ENCODE measurements around the gene KANK4. TPM values are rescaled to one million over a fixed set of nuclear protein-coding genes. Genes with fewer than 3 reads are reported as not detected.

Gene KANK4
- total RNA-seq, 1 experiment from 2014 or later = 0.80 TPM

DNA sequence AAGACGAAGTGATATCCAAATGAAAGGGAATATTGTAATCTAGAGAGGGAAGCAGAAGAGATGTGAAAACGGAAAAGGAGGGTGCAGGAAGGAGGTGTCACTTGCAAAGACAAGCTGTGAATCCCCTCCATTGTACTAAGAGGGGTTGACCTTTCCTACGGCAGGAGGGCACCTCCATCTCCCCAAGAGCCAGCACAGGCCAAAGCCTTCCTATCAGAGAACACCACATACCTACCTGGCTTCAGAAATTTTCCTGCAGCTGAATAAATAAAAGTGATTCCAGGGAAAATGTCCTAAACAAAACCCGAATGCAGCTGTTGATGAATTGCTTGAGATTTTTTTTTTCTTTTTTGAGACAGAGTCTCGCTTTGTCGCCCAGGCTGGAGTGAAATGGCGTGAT lies 14.3 kb downstream of the KANK4 start:
- Histone ChIP-seq H3K36me3 (replicated peaks; ENCODE audit: control insufficient read depth, insufficient read depth, low read length) (no peaks in the 10 kb centered on the region), H3K27me3 (ENCODE audit: control insufficient read depth, insufficient read depth, low read length) (peaks cover 10% of the 10 kb centered on the region), H3K4me3 (ENCODE audit: insufficient read depth, low read depth, low read length) (no peak overlapping the region)
- DNase-seq = no peak

GRCh38 chr1:62304515-62304914 lies 14.7 kb downstream of the KANK4 start:
- no peak overlapping the region for H3K4me3 ChIP-seq (ENCODE audit: insufficient read depth, low read depth, low read length)
- no peak for DNase-seq
- H3K36me3 ChIP-seq (replicated peaks; ENCODE audit: control insufficient read depth, insufficient read depth, low read length) = no peaks in the 10 kb centered on the region
- H3K27me3 ChIP-seq (ENCODE audit: control insufficient read depth, insufficient read depth, low read length) = peaks cover 10% of the 10 kb centered on the region

DNA sequence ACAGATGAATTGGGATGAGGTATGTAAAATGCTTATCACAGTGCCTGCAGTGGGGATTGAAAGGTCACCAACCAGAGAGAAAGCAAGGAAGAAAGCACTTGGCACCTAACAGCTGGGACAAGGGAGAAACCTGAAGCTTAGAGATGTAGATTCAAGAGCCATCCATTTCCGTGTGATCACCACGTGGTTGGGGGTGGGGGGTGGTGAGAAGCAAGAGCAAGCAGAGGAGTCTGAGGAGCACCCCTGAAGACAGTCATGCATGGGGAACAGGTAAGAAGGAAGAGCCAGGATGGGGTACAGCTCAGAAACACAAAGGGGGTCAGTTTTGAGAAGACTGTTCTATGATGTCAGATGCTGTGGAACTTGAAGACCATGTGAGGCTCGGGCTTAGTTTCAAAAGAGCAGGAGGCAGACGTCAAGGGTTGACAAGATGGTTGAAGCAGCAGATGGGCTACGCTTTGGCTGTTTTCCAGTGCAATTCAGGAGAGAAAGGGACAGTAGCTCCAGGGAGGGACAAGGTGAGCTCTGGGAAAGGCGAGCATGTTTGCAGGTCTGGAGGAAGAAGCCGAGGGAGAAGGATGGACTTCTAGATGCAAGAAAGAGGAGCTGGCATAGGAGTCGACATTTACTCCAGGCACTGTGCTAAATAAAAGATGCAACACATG lies 17.4 kb downstream of the KANK4 start:
- H3K27me3 ChIP-seq (ENCODE audit: control insufficient read depth, insufficient read depth, low read length) = peaks cover 10% of the 10 kb centered on the region
- no peaks in the 10 kb centered on the region for H3K36me3 ChIP-seq (replicated peaks; ENCODE audit: control insufficient read depth, insufficient read depth, low read length)
- no peak for DNase-seq
- H3K4me3 ChIP-seq (ENCODE audit: insufficient read depth, low read depth, low read length) = no peak overlapping the region

GRCh38 chr1:62299426-62300200 lies 19.6 kb downstream of the KANK4 start:
- no peaks in the 10 kb centered on the region for H3K36me3 ChIP-seq (replicated peaks; ENCODE audit: control insufficient read depth, insufficient read depth, low read length)
- H3K27me3 ChIP-seq (ENCODE audit: control insufficient read depth, insufficient read depth, low read length) = peaks cover 10% of the 10 kb centered on the region
- DNase-seq = no peak
- H3K4me3 ChIP-seq (ENCODE audit: insufficient read depth, low read depth, low read length) = no peak overlapping the region

DNA sequence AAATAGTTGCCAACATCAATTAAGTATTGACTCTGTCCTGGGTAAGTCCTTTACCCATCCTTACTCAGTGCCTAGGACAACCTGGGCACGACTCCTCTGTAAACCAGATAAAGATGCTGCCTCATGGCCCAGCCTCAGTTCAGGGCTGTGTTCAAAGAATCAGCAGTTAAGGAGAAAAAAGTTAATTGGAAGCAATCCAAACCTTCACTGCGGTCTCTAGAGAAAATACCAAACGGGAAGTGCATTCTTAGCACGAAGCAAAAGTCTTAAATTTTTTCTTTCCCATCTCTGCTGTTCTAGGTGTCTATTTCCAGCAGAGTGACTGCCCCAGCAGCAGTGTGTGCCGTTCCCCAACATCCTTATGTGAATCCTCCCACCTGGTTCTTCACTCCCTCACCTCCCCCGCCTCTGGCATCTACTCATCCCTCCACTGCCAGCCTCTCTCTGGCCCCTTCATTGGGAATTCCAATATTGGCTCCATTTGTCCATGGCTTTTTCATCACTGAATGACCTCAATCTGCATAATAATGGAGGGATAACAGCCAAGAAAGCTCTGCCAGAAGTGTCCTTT lies 23.2 kb downstream of the KANK4 start:
- no peak for DNase-seq
- Histone ChIP-seq H3K27me3 (ENCODE audit: control insufficient read depth, insufficient read depth, low read length) (peaks cover 4% of the 10 kb centered on the region; the same call in 1 of the 2 replicates), H3K36me3 (replicated peaks; ENCODE audit: control insufficient read depth, insufficient read depth, low read length) (no peaks in the 10 kb centered on the region), H3K4me3 (ENCODE audit: insufficient read depth, low read depth, low read length) (no peak overlapping the region)

DNA sequence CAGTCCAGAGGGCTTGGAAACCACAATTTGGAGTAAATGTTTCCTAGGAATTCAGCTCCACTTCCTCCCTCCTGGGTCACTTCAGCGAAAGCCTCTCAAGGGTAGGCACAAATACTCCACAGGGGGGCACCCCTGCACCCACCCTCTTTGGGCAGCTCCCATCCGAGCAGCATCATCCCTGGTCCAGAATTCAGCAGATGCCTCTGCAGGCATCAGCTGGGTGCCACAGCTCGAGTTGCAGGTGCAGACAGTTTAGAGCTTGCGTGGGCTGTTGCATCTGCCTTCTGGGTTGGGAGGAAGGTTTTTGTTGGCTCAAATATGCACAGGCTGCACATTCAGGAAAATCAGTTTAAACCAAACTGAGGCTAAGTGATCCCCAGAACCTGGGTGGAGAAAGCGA lies 25.0 kb downstream of the KANK4 start:
- no peaks in the 10 kb centered on the region for H3K36me3 ChIP-seq (replicated peaks; ENCODE audit: control insufficient read depth, insufficient read depth, low read length)
- H3K4me3 ChIP-seq (ENCODE audit: insufficient read depth, low read depth, low read length) = no peak overlapping the region
- peak; percentile 56 for DNase-seq
- H3K27me3 ChIP-seq (ENCODE audit: control insufficient read depth, insufficient read depth, low read length) = peaks cover 8% of the 10 kb centered on the region; the same call in 1 of the 2 replicates

GRCh38 chr1:62288662-62289061 lies 30.6 kb downstream of the KANK4 start:
- Histone ChIP-seq H3K4me3 (ENCODE audit: insufficient read depth, low read depth, low read length) (no peak overlapping the region), H3K36me3 (replicated peaks; ENCODE audit: control insufficient read depth, insufficient read depth, low read length) (no peaks in the 10 kb centered on the region), H3K27me3 (ENCODE audit: control insufficient read depth, insufficient read depth, low read length) (peaks cover 58% of the 10 kb centered on the region)
- no peak for DNase-seq

- DNase-seq = no peak
- H3K27me3 ChIP-seq (ENCODE audit: control insufficient read depth, insufficient read depth, low read length) = peaks cover 60% of the 10 kb centered on the region
Observed at GRCh38 chr1:62288224-62288623, 31.0 kb downstream of the KANK4 start.

GRCh38 chr1:62286786-62287224 lies 32.4 kb downstream of the KANK4 start:
- Histone ChIP-seq H3K4me3 (ENCODE audit: insufficient read depth, low read depth, low read length) (no peak overlapping the region), H3K27me3 (ENCODE audit: control insufficient read depth, insufficient read depth, low read length) (peaks cover 68% of the 10 kb centered on the region), H3K36me3 (replicated peaks; ENCODE audit: control insufficient read depth, insufficient read depth, low read length) (no peaks in the 10 kb centered on the region)
- peak; percentile 58 for DNase-seq

More at GRCh38 chr1:62288224-62288623, 31.0 kb downstream of the KANK4 start:
- Histone ChIP-seq H3K4me3 (ENCODE audit: insufficient read depth, low read depth, low read length) (no peak overlapping the region), H3K36me3 (replicated peaks; ENCODE audit: control insufficient read depth, insufficient read depth, low read length) (no peaks in the 10 kb centered on the region)

- H3K36me3 ChIP-seq (replicated peaks; ENCODE audit: control insufficient read depth, insufficient read depth, low read length) = no peaks in the 10 kb centered on the region
- peaks cover 68% of the 10 kb centered on the region for H3K27me3 ChIP-seq (ENCODE audit: control insufficient read depth, insufficient read depth, low read length)
- no peak overlapping the region for H3K4me3 ChIP-seq (ENCODE audit: insufficient read depth, low read depth, low read length)
- DNase-seq = no peak
Observed at GRCh38 chr1:62285984-62286785, 33.0 kb downstream of the KANK4 start.

- H3K4me3 ChIP-seq (ENCODE audit: insufficient read depth, low read depth, low read length) = no peak overlapping the region
- no peak for DNase-seq
Observed at GRCh38 chr1:62285440-62285839, 33.8 kb downstream of the KANK4 start.

DNA sequence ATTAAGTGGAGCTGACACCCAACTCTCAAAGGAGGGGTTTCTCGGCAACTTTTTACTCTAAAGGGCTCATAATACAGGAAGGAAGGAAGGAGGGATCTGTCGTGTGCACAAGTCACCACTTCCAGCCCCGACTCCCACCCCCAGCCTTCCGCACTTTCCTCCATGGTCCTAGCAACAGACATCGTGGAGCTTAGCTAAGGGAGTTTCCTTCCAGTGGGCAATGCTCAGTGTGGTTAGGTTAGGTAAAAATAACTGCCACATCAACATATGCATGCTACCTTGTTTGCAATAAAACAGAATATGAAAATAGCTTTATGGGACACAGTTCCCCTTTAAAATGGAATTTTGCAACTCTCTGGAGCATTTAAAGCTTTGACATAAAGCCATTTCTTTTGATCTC lies 35.2 kb downstream of the KANK4 start:
- peaks cover 62% of the 10 kb centered on the region for H3K27me3 ChIP-seq (ENCODE audit: control insufficient read depth, insufficient read depth, low read length)
- DNase-seq = no peak

More at GRCh38 chr1:62285440-62285839, 33.8 kb downstream of the KANK4 start:
- Histone ChIP-seq H3K36me3 (replicated peaks; ENCODE audit: control insufficient read depth, insufficient read depth, low read length) (no peaks in the 10 kb centered on the region), H3K27me3 (ENCODE audit: control insufficient read depth, insufficient read depth, low read length) (peaks cover 68% of the 10 kb centered on the region)

DNA sequence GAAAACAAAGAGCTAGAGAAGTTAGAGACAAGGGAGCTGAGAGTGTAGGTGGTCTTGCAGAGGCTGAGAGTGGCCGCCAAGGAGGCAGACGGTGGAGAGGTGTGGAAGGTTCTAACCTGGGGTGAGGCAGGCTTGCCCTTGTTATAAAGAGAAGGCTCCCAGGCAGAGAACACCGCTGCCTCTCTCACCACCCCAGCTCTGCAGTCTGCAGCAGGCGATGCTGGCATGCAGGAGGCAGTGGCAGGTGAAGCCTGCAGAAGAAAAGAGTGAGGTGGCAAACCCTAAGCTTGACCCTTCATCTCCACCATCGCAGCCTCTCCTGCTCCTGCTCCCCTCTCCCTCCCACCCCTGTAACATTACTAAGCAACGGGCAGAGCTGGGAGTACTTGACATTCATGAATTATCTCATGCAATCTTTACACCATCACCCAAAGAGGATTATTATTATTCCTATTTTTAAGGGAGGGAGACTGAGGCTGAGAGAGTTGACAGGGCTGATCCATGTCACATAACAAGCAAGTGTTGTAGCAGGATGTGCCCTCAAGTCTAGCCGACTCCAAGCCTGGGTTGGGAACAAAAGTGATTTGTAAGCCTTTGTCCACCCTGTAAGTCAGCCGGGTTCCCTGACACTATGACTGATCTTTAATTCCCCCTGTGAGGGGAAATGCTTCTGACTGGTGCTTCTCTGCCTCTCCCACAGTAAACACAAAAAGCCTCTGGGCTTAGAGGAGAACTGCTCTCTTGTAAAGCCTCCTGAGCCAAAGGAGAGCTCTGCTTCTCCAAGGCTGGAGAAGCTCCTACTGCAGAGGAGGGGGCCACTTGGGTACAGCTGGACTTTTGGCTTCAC lies 36.1 kb downstream of the KANK4 start:
- Histone ChIP-seq H3K27me3 (ENCODE audit: control insufficient read depth, insufficient read depth, low read length) (peaks cover 55% of the 10 kb centered on the region), H3K4me3 (ENCODE audit: insufficient read depth, low read depth, low read length) (no peak overlapping the region), H3K36me3 (replicated peaks; ENCODE audit: control insufficient read depth, insufficient read depth, low read length) (no peaks in the 10 kb centered on the region)
- no peak for DNase-seq

More for the DNA sequence above, 35.2 kb downstream of the KANK4 start:
- Histone ChIP-seq H3K36me3 (replicated peaks; ENCODE audit: control insufficient read depth, insufficient read depth, low read length) (no peaks in the 10 kb centered on the region), H3K4me3 (ENCODE audit: insufficient read depth, low read depth, low read length) (no peak overlapping the region)
